Epithelial cell of esophagus (primary cell): Measurements from ENCODE around the gene DGKB.

ENCODE experiments used
- DNase-seq: peaks from one replicate; pipeline ENCODE4 v3.0.0; 2010; ENCODE audit warnings: low read depth
- H3K4me3 ChIP-seq: 2 replicates; pipeline ENCODE4 v1.5.1; 2011; ENCODE audit warnings: mild to moderate bottlenecking, low read length, control low read depth
- TF ChIP-seq, protein P1 (sequence below): IDR thresholded peaks from 2 replicates; pipeline ENCODE4 v1.5.1; 2011; ENCODE audit warnings: low read depth, mild to moderate bottlenecking, low read length, control low read depth, inconsistent platforms; ENCODE audit not compliant: insufficient read depth; ENCODE audit errors: missing control alignments

The DGKB gene

DNA sequence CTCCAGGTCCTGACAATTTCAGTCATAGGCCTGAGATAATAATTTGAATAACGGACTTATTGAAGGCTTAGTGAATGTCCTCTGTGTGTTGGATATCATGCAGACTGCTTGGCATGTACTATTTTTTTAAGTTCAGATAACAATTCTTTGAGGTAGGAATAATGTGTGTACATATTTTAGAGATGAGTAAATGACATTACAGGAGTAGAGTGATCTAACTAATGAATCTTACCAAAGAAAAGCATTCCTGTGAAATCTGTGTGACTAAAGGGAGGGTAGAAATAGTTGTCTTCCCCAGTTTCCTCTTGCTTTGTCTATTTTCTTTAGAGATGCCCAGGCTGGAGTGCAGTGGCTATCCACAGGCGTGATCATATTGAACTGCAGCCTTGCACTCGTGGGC lies 521.2 kb downstream of the DGKB start:
- no peak overlapping the region for H3K4me3 ChIP-seq
- DNase-seq = peak; percentile 18
- TF ChIP-seq, protein P1, sequence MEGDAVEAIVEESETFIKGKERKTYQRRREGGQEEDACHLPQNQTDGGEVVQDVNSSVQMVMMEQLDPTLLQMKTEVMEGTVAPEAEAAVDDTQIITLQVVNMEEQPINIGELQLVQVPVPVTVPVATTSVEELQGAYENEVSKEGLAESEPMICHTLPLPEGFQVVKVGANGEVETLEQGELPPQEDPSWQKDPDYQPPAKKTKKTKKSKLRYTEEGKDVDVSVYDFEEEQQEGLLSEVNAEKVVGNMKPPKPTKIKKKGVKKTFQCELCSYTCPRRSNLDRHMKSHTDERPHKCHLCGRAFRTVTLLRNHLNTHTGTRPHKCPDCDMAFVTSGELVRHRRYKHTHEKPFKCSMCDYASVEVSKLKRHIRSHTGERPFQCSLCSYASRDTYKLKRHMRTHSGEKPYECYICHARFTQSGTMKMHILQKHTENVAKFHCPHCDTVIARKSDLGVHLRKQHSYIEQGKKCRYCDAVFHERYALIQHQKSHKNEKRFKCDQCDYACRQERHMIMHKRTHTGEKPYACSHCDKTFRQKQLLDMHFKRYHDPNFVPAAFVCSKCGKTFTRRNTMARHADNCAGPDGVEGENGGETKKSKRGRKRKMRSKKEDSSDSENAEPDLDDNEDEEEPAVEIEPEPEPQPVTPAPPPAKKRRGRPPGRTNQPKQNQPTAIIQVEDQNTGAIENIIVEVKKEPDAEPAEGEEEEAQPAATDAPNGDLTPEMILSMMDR = no peak

DNA sequence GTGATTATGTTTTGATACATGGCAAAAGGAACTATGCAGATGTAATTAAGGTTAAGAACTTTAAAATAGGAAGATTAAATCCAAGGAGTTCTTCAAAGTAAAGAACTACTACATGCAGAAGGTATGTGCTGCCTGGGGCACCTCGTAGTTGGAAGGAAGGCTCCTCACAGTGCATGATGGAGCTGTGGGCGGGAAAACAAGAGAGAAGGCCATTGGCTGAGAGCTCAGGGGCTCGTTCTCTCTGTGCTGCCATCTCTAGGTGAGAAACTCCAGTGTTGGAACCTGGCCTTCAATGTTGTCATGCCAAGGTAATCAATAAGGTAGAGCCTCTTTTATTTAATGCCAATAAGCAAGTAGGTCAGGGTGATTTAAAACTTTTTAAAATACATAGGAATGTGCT lies 521.7 kb downstream of the DGKB start:
- DNase-seq = peak; percentile 8
- H3K4me3 ChIP-seq = no peak overlapping the region
- TF ChIP-seq, protein P1 = no peak

DNA sequence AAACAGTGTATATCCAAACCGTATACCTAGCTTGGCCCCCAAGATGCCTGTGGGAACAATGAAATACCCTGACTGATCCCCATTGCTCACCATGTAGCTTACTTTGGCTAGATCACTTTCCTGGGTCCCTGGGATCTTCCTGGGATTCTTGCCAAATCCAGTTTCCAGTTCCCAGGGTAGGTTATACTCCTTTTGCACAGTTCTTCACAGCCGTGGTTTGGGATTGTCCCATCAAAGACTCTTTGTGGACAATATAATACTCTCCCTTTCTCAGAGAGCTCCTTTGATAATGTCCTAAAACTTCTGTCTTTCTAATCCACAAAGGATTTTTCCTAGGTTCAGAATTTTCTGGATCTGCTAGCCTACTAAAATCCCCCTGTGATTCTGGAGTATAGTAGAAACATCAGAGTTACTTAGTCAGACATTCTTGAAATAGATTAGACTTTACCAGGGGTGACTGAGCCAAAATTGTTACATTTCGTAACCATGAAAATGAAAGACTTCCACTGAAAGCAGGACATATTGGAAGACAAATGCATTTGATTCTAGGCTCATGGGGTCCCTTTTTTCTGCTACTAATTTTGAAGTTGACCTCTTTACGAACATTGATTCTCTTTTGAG lies 524.8 kb downstream of the DGKB start:
- H3K4me3 ChIP-seq = no peak overlapping the region
- DNase-seq = no peak
- TF ChIP-seq, protein P1 = no peak

GRCh38 chr7:14376711-14377110 lies 525.8 kb downstream of the DGKB start:
- TF ChIP-seq, protein P1 = no peak
- no peak for DNase-seq

DNA sequence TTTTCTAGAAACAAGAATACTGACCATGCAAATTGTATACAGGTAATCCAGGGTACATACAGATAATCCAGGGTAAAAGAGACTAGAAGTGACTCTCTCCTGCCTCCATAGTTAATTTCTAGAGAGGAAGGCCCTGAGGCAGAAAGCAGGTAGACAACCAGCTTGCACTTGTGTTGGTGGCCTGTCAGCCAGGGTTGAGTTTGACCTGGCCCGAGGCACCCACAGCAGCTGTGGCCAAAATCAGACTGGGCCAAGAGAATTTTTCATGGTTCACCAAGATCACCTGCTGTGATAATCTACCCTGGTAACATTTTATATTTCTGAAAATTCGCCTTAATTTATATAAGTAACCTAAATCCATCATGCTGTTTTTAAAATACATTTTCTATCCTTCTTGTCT lies 526.6 kb downstream of the DGKB start:
- H3K4me3 ChIP-seq = no peak overlapping the region
- TF ChIP-seq, protein P1 = no peak
- DNase-seq = no peak

More at GRCh38 chr7:14376711-14377110, 525.8 kb downstream of the DGKB start:
- H3K4me3 ChIP-seq = no peak overlapping the region

DNA sequence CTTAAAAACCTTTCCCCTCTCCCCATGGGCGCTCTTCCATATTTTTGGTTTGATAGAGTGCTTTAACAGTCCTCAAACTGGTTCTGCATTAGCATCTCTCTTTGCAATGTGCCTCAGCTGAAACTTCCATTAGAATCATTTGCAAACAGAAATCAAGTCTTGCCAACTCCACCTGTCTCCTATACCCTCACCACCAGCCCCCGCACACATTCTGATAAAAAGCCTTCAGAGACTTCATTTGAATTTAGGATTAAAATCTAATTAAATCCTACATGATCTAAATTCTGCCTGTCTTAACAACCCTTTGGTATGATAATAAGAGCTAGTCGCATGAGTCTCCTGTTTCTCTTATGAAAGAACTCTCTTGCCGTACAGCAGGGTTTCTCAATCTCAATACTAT lies 528.2 kb downstream of the DGKB start:
- TF ChIP-seq, protein P1 = no peak
- no peak for DNase-seq
- H3K4me3 ChIP-seq = no peak overlapping the region

GRCh38 chr7:14368285-14368684 lies 534.3 kb downstream of the DGKB start:
- DNase-seq = peak; percentile 76

More at GRCh38 chr7:14368285-14368684, 534.3 kb downstream of the DGKB start:
- TF ChIP-seq, protein P1 = no peak
- no peak overlapping the region for H3K4me3 ChIP-seq
